ENCODE results near the gene PRR3. TPM values are rescaled to one million over a fixed set of nuclear protein-coding genes. Genes with fewer than 3 reads are reported as not detected.

Gene PRR3
- total RNA-seq, 1 donor from 2014 or later = 17.1 TPM

DNA sequence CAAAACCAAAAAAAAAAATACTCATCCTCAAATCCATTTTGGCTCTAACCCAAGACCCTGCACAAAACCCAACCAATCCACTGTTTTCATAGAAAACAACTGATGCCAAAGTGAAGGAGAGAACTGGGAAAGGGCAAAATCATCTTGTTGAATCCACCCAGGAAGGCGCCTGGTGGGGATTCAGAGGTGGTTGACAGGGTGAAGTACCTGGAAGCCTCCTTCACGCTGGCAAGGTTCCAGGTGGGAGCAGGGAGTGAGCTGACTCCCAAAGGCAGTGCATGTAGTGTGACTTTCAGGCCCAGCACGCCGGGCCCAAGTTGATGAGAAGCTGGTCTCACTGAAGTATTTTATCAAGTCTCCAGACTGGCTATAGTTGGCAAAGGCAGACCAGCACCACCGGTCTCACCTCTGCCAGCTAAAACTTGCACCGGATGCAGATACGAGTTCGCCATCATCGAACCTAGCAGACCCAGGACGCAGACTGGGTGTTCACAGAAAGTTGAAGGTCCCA is 43.4 kb downstream of the PRR3 start:
- no peak for DNase-seq (ENCODE audit: extremely low spot score, unreplicated experiment)
- H3K36me3 Mint-ChIP-seq (ENCODE audit: unreplicated experiment) = peaks cover 30% of the 10 kb centered on the region
- H3K4me3 Mint-ChIP-seq (ENCODE audit: unreplicated experiment) = no peak overlapping the region
- no peaks in the 10 kb centered on the region for H3K9me3 Mint-ChIP-seq (ENCODE audit: unreplicated experiment)
- no peaks in the 10 kb centered on the region for H3K27me3 Mint-ChIP-seq (ENCODE audit: unreplicated experiment)
- H3K4me1 Mint-ChIP-seq (ENCODE audit: unreplicated experiment) = peaks cover 6% of the 10 kb centered on the region
- no peak for TF ChIP-seq CTCF (IDR thresholded peaks at IDR 0.05)
- peak overlapping the region; percentile 32 for H3K27ac Mint-ChIP-seq (ENCODE audit: unreplicated experiment)

- Mint-ChIP-seq H3K9me3 (ENCODE audit: unreplicated experiment) (no peaks in the 10 kb centered on the region), H3K27ac (ENCODE audit: unreplicated experiment) (no peak overlapping the region), H3K4me1 (ENCODE audit: unreplicated experiment) (peaks cover 6% of the 10 kb centered on the region), H3K4me3 (ENCODE audit: unreplicated experiment) (no peak overlapping the region), H3K36me3 (ENCODE audit: unreplicated experiment) (peaks cover 37% of the 10 kb centered on the region), H3K27me3 (ENCODE audit: unreplicated experiment) (no peaks in the 10 kb centered on the region)
- no peak for TF ChIP-seq CTCF (IDR thresholded peaks at IDR 0.05)
- DNase-seq (ENCODE audit: extremely low spot score, unreplicated experiment) = no peak
Observed at GRCh38 chr6:30601436-30601814, 44.3 kb downstream of the PRR3 start.

GRCh38 chr6:30601815-30602641 is 44.9 kb downstream of the PRR3 start:
- DNase-seq (ENCODE audit: extremely low spot score, unreplicated experiment) = no peak
- no peak overlapping the region for H3K4me3 Mint-ChIP-seq (ENCODE audit: unreplicated experiment)
- peaks cover 6% of the 10 kb centered on the region for H3K4me1 Mint-ChIP-seq (ENCODE audit: unreplicated experiment)
- no peaks in the 10 kb centered on the region for H3K9me3 Mint-ChIP-seq (ENCODE audit: unreplicated experiment)
- H3K27me3 Mint-ChIP-seq (ENCODE audit: unreplicated experiment) = no peaks in the 10 kb centered on the region
- no peak overlapping the region for H3K27ac Mint-ChIP-seq (ENCODE audit: unreplicated experiment)
- H3K36me3 Mint-ChIP-seq (ENCODE audit: unreplicated experiment) = peaks cover 42% of the 10 kb centered on the region
- no peak for TF ChIP-seq CTCF (IDR thresholded peaks at IDR 0.05)

- DNase-seq (ENCODE audit: extremely low spot score, unreplicated experiment) = no peak
- Mint-ChIP-seq H3K4me1 (ENCODE audit: unreplicated experiment) (peaks cover 4% of the 10 kb centered on the region), H3K4me3 (ENCODE audit: unreplicated experiment) (no peak overlapping the region), H3K27ac (ENCODE audit: unreplicated experiment) (peak overlapping the region; percentile 63), H3K36me3 (ENCODE audit: unreplicated experiment) (peaks cover 57% of the 10 kb centered on the region), H3K27me3 (ENCODE audit: unreplicated experiment) (no peaks in the 10 kb centered on the region), H3K9me3 (ENCODE audit: unreplicated experiment) (no peaks in the 10 kb centered on the region)
- TF ChIP-seq CTCF (IDR thresholded peaks at IDR 0.05) = no peak
Observed at GRCh38 chr6:30603961-30604360, 46.9 kb downstream of the PRR3 start.

DNA sequence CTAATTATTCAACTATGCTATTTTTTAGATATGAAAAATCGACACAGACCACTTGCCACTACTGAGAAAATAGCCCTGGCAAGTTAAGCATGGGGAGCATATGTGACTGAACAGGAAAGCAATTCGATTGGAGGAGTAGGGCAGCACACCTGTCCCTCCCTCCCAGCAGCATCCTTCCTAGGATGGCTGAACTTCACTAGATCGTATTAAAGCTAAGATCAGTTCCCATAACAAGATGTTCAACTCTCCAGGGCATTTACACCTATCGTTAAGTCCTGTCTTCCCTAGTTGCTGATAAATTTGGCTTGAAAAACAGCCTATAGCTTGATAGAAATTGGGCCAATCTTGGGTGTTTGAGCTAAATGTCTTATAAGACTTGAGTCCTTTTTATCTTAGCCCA is 53.0 kb downstream of the PRR3 start:
- no peak for DNase-seq (ENCODE audit: extremely low spot score, unreplicated experiment)
- Mint-ChIP-seq H3K4me1 (ENCODE audit: unreplicated experiment) (peaks cover 35% of the 10 kb centered on the region), H3K36me3 (ENCODE audit: unreplicated experiment) (peaks cover 48% of the 10 kb centered on the region), H3K27ac (ENCODE audit: unreplicated experiment) (peak overlapping the region; percentile 64), H3K27me3 (ENCODE audit: unreplicated experiment) (no peaks in the 10 kb centered on the region), H3K4me3 (ENCODE audit: unreplicated experiment) (no peak overlapping the region), H3K9me3 (ENCODE audit: unreplicated experiment) (no peaks in the 10 kb centered on the region)
- no peak for TF ChIP-seq CTCF (IDR thresholded peaks at IDR 0.05)

Data from osteocyte (in vitro differentiated cells).